HG03460 (cell line): Measurements from ENCODE around the gene CD3G.
"Not testable (repeated sequence)": the region's sequence is repeated elsewhere in the genome, so short reads cannot be mapped to it uniquely, and the experiment has no call there.

Experiments used
- ATAC-seq: cut with Tn5 transposase; IDR thresholded peaks from one replicate; pipeline ENCODE4 v1.9.1; 2021; ENCODE audit not compliant: unreplicated experiment

Gene CD3G

GRCh38 chr11:118375978-118376377 is 31.8 kb downstream of the CD3G start:
- ATAC-seq: no peak

- no peak for ATAC-seq
Observed at GRCh38 chr11:118379497-118379896, 35.4 kb downstream of the CD3G start.

GRCh38 chr11:118380571-118380970 is 36.4 kb downstream of the CD3G start:
- ATAC-seq: no peak

GRCh38 chr11:118382954-118383353 is 38.8 kb downstream of the CD3G start:
- no peak for ATAC-seq

- no peak for ATAC-seq
Observed at GRCh38 chr11:118383657-118384056, 39.5 kb downstream of the CD3G start.

GRCh38 chr11:118396097-118396501 is 52.0 kb downstream of the CD3G start:
- ATAC-seq: no peak

- ATAC-seq: no peak
Observed at GRCh38 chr11:118397448-118397847, 53.3 kb downstream of the CD3G start.

GRCh38 chr11:118398791-118399559 is 54.8 kb downstream of the CD3G start:
- ATAC-seq: no peak

- ATAC-seq: peak; percentile 60
Observed at GRCh38 chr11:118401151-118401879, 57.2 kb downstream of the CD3G start, which contains the start of gene ATP5MG. Gene ATP5MG, plus strand, starts transcription at chr11:118401606. Its CDS starts 60 bp downstream, at chr11:118401666.

- no peak for ATAC-seq
Observed at GRCh38 chr11:118401880-118402590, 57.9 kb downstream of the CD3G start.

- not testable (repeated sequence) for ATAC-seq
Observed at GRCh38 chr11:118402594-118402993, 58.5 kb downstream of the CD3G start.
